GM12872 (cell line): ENCODE results near the gene GHR.

Source experiments
- TF ChIP-seq, protein P1 (sequence below): IDR thresholded peaks from 3 replicates; pipeline ENCODE4 v1.5.1; 2011; ENCODE audit warnings: low read depth, mild to moderate bottlenecking, low read length, moderate library complexity; ENCODE audit not compliant: insufficient read depth

Gene GHR

DNA sequence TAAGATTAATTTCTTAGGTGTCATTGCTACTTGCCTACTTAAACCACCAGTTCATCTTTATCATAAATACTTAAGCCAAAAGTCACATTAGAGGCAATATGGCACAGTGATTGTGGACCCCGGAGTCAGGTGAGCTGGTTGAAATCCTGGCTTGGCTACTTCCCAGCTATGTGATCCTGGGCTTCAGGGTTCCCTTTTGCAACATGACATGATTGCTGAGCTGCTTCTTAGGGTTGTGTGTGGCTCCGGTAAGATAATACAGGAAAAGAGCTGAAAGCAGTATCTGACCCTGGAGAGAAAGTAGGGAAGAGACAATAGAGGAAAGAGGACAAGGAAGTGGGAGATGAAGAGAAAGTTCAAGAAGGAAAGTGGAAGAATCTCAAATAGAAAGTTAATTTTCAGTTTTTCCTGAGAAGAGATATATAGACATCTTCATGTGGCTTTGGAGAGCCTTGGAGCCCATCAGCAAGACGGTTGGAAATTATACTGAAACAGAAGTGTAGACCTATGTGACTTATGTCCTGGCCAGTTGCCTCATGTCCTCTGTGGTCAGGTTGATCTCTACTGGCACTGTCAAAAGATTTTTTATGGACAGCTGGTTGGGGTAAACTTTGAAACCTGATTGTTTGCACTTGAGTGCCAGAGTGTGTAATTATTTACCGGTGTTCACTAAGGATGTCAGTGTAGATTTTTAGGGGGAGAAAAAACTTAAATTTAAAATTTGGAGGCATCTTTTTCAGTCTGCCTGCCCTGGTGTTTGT lies 93.2 kb downstream of the GHR start:
- TF ChIP-seq, protein P1, sequence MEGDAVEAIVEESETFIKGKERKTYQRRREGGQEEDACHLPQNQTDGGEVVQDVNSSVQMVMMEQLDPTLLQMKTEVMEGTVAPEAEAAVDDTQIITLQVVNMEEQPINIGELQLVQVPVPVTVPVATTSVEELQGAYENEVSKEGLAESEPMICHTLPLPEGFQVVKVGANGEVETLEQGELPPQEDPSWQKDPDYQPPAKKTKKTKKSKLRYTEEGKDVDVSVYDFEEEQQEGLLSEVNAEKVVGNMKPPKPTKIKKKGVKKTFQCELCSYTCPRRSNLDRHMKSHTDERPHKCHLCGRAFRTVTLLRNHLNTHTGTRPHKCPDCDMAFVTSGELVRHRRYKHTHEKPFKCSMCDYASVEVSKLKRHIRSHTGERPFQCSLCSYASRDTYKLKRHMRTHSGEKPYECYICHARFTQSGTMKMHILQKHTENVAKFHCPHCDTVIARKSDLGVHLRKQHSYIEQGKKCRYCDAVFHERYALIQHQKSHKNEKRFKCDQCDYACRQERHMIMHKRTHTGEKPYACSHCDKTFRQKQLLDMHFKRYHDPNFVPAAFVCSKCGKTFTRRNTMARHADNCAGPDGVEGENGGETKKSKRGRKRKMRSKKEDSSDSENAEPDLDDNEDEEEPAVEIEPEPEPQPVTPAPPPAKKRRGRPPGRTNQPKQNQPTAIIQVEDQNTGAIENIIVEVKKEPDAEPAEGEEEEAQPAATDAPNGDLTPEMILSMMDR, result no peak

DNA sequence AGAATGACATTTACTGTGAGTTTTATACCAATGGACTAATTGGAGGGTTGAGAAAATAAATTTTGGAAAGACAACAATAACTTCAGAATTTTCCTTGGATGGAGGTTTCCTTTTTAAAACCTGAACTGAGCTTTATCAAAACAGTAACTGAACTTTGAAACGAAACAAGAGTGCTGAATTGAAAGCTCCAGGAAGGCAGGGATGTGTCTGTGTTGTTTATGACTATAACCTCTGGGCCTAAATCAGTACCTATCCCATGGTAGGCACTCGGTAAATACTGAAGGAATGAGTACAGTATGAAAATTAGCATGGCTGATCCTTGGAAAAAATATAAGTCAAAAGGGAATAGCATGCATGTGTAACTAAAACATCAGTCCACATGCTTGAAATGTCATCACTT lies 93.9 kb downstream of the GHR start:
- TF ChIP-seq, protein P1, result no peak

DNA sequence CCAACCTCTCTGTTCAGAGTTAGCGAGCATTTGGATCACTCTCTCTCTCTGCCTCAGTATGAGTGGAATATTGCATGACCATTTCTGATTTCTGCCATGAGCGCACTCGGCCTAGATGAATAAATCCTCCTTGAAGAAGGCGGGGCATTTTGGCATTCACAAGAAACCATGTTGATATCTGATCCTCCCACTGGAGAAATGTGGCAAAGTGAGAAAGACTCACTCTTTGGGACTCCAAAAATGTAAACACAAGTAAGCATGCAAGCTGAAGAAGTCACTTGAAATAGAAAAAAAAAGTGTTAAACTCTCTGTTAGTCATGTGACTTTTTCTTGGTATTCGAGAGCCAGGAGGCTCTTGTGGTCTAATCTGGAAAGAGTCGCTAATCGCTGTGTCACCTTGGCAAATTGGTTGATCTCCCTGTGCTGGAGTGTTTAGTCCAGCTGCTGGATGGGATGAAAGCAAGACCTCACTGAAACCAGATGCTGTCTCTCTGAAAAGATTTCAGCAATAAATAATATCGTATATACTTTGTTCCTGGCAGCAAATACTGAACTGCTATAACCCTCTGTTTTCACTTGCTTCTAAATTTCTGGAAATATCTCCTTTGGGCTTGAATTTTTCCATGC lies 95.5 kb downstream of the GHR start:
- TF ChIP-seq, protein P1, result no peak

DNA sequence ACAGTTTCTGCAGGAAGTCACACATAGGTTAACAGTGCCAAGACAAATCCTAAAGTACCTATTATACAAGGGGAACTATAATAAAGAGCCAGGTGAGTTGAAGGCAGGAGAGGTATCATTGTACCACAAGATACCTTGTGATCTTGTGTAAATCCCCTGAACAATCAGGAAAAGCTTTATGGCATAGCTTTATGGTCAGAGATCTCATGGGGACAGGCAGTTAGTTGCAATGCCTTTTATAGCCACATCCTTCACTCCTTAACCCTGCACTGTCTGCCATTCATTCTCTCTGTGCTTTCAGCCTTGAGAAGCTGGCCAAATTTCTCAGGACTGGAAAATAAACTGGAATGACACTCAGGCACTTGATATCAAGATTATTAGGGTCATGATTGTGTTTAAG lies 97.0 kb downstream of the GHR start:
- TF ChIP-seq, protein P1, result no peak

DNA sequence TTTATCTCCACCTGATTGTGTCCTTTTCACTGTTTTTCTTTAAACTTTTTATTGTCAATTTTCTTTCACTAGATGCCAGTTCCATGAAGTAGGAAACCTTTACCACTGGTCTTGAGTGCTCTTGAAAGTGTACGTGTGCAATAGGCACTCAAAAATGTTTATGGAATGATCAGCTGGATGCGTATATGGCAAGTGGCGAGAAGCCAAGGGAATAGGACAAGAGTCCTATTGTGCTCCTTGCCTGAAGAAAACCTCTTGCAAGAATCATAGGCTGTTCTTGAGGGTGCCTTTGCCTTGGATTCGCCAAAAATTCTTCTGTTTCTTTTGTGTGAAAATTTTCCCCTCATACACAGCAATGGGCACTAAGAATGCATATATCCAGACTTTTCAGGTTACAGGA lies 97.7 kb downstream of the GHR start:
- TF ChIP-seq, protein P1, result no peak

DNA sequence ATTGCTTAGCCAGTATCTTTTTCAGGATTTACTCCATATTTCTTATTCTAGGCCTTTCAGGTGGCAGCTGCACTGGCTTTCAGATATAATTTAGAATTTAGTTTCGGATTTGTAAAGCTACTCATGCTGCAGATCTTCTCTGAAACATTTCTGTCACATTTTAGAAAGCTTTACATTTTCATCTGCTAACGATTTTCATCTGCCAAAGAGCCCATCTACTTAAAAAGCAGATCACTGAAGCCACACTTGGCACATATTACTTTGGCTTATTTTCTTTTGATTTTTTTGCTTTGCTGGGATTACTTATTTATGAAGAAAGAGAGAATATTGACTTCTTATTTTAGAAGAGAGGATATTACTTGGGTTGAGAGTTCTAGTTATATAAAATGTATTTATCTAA lies 98.2 kb downstream of the GHR start:
- TF ChIP-seq, protein P1, result no peak

DNA sequence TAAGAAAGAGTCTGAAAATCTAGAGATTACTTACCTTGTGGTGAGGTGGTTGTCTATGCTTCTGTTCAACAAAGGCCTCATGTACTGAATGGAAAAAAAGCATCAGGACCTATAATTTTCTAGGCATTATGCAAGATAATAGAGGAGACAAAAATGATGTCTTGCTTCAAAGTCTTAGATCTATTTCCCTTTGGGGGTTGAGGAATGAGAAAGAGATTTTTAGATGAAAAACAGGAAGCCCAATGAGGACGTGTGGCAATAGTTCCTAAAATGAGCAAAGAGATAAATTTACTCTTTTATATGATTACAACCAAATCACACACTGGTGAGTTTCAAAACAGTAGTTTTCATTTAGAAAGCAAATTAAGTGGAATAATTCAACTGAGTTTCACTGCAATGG lies 99.5 kb downstream of the GHR start:
- TF ChIP-seq, protein P1, result no peak
